HepG2 (cell line): Measurements from ENCODE around the gene TDRD1. TPM values are rescaled to one million over a fixed set of nuclear protein-coding genes. Genes with fewer than 3 reads are reported as not detected.
A peak's percentile ranks its signal among the peaks of the same experiment; 100 is the strongest.

Source experiments
- AGO2 ChIP-seq: fragments of 200-400 bp; formaldehyde crosslinking; optimal IDR thresholded peaks from 2 replicates; pipeline ENCODE3; 2017; ENCODE audit warnings: mild to moderate bottlenecking, low read depth, low read length, moderate library complexity
- ARHGAP35 ChIP-seq: sonication (generic); formaldehyde crosslinking; IDR thresholded peaks from 2 replicates; pipeline ENCODE4 v1.9.0; 2022; ENCODE audit warnings: mild to moderate bottlenecking, inconsistent platforms, moderate library complexity, missing genetic modification reagents, borderline replicate concordance
- BHLHE40 ChIP-seq: IDR thresholded peaks from 2 replicates; pipeline ENCODE4 v1.6.1; 2011; ENCODE audit warnings: low read length, improper control_type of control experiment
- CBX1 ChIP-seq: IDR thresholded peaks from one replicate; pipeline ENCODE4 v1.6.1; 2016; ENCODE audit warnings: antibody characterized with exemption, low read depth
- CHD4 ChIP-seq: fragments of 200-600 bp; sonication (generic); IDR thresholded peaks from 2 replicates; pipeline ENCODE4 v1.7.0; 2017; ENCODE audit warnings: mild to moderate bottlenecking, low read length, borderline replicate concordance
- FLYWCH1 ChIP-seq: sonication (generic); formaldehyde crosslinking; IDR thresholded peaks from 2 replicates; pipeline ENCODE4 v1.8.1; 2023; ENCODE audit warnings: mild to moderate bottlenecking, missing genetic modification reagents
- FOSL1 ChIP-seq: sonication (generic); formaldehyde crosslinking; IDR thresholded peaks from 2 replicates; pipeline ENCODE4 v1.9.0; 2021; ENCODE audit warnings: missing genetic modification reagents, borderline replicate concordance
- FOXA1 ChIP-seq, 2 experiments: fragments of 450-650 bp in 1 of 2; sonication (generic) in 1 of 2; formaldehyde crosslinking in 1 of 2; IDR thresholded peaks; 2 replicates each; pipeline versions ENCODE4 v1.4.0 to v1.6.1; 2016 to 2020; ENCODE audit warnings: missing genetic modification reagents in 1 of 2
- GMEB1 ChIP-seq: sonication (generic); formaldehyde crosslinking; IDR thresholded peaks from 2 replicates; pipeline ENCODE4 v1.5.1; 2020; ENCODE audit warnings: missing genetic modification reagents, mild to moderate bottlenecking, borderline replicate concordance
- JDP2 ChIP-seq: sonication (generic); formaldehyde crosslinking; IDR thresholded peaks from 2 replicates; pipeline ENCODE4 v1.8.1; 2022; ENCODE audit warnings: missing genetic modification reagents, borderline replicate concordance
- MEIS2 ChIP-seq: sonication (generic); formaldehyde crosslinking; IDR thresholded peaks from 2 replicates; pipeline ENCODE4 v1.9.0; 2021; ENCODE audit warnings: mild to moderate bottlenecking, missing genetic modification reagents
- MYNN ChIP-seq: sonication (generic); formaldehyde crosslinking; IDR thresholded peaks from 2 replicates; pipeline ENCODE4 v1.4.0; 2020; ENCODE audit warnings: mild to moderate bottlenecking, low read depth, missing genetic modification reagents
- NR2F2 ChIP-seq: IDR thresholded peaks from 2 replicates; pipeline ENCODE4 v1.6.1; 2012; ENCODE audit warnings: low read depth, inconsistent platforms, borderline replicate concordance
- SAFB2 ChIP-seq: sonication (generic); formaldehyde crosslinking; IDR thresholded peaks from 2 replicates; pipeline ENCODE4 v1.5.1; 2020; ENCODE audit warnings: missing genetic modification reagents, low read depth, mild to moderate bottlenecking, borderline replicate concordance
- SETDB1 ChIP-seq: sonication (generic); formaldehyde crosslinking; IDR thresholded peaks from 2 replicates; pipeline ENCODE4 v1.5.1; 2020; ENCODE audit warnings: missing genetic modification reagents, mild to moderate bottlenecking, borderline replicate concordance
- TAF15 ChIP-seq: fragments of 200-400 bp; formaldehyde crosslinking; IDR thresholded peaks from one replicate; pipeline ENCODE4 v1.6.1; 2018; ENCODE audit warnings: mild to moderate bottlenecking, low read depth, low read length; ENCODE audit not compliant: poor library complexity, severe bottlenecking
- TSC22D2 ChIP-seq: sonication (generic); formaldehyde crosslinking; IDR thresholded peaks from 2 replicates; pipeline ENCODE4 v1.5.1; 2020; ENCODE audit warnings: missing genetic modification reagents, mild to moderate bottlenecking, borderline replicate concordance
- ZBTB3 ChIP-seq: sonication (generic); formaldehyde crosslinking; IDR thresholded peaks from 2 replicates; pipeline ENCODE4 v1.4.0; 2020; ENCODE audit warnings: low read depth, mild to moderate bottlenecking, moderate library complexity, missing genetic modification reagents, borderline replicate concordance
- ZMYM3 ChIP-seq: sonication (generic); formaldehyde crosslinking; IDR thresholded peaks from 2 replicates; pipeline ENCODE4 v1.5.1; 2020; ENCODE audit warnings: mild to moderate bottlenecking, missing genetic modification reagents
- ZNF543 ChIP-seq: sonication (generic); formaldehyde crosslinking; IDR thresholded peaks from 2 replicates; pipeline ENCODE4 v1.4.0; 2020; ENCODE audit warnings: mild to moderate bottlenecking, missing genetic modification reagents
- ZNF678 ChIP-seq: sonication (generic); formaldehyde crosslinking; IDR thresholded peaks from 2 replicates; pipeline ENCODE4 v1.4.0; 2020; ENCODE audit warnings: mild to moderate bottlenecking, missing genetic modification reagents
- ZZZ3 ChIP-seq: sonication (generic); formaldehyde crosslinking; IDR thresholded peaks from 2 replicates; pipeline ENCODE4 v1.4.0; 2020; ENCODE audit warnings: missing genetic modification reagents, mild to moderate bottlenecking, borderline replicate concordance
- polyA plus RNA-seq, 8 experiments: library from polyadenylated mRNA; depleted of rRNA in 3 of 8; stranded (reverse) in 7 of 8; unstranded in 1 of 8; fragments of >200 nt; fragmentation: Illumina TruSeq in 4 of 8; extraction: Trizol in 4 of 8; gene quantifications; 2 replicates each; pipeline versions ENCODE4 v1.2.1 to v1.2.3, GENCODE V29; 2011 to 2016; ENCODE audit warnings: low read depth in 4 of 8, missing spikeins in 1 of 8, mixed read lengths in 1 of 8; ENCODE audit not compliant: insufficient read depth in 1 of 8
- total RNA-seq, 5 experiments: library from RNA; depleted of rRNA; stranded (reverse); fragments of >200 nt; fragmentation: Illumina TruSeq; extraction: Trizol; gene quantifications; 2 replicates each; pipeline ENCODE4 v1.2.3, GENCODE V29; 2016; ENCODE audit warnings: low read depth in 1 of 5
- TF ChIP-seq, protein P1 (sequence below): fragments of 450-650 bp; IDR thresholded peaks from 2 replicates; pipeline ENCODE4 v1.6.1; 2017; ENCODE audit warnings: mild to moderate bottlenecking
- TF ChIP-seq, protein P2 (sequence below): sonication (generic); formaldehyde crosslinking; IDR thresholded peaks from 2 replicates; pipeline ENCODE4 v1.4.0; 2020; ENCODE audit warnings: mild to moderate bottlenecking, missing genetic modification reagents, borderline replicate concordance

The TDRD1 gene
- total and polyA plus RNA-seq, 2 of the 13 experiments (the other 11 are each of a cell fraction or from before 2014, with no cell fraction given), result not detected

DNA sequence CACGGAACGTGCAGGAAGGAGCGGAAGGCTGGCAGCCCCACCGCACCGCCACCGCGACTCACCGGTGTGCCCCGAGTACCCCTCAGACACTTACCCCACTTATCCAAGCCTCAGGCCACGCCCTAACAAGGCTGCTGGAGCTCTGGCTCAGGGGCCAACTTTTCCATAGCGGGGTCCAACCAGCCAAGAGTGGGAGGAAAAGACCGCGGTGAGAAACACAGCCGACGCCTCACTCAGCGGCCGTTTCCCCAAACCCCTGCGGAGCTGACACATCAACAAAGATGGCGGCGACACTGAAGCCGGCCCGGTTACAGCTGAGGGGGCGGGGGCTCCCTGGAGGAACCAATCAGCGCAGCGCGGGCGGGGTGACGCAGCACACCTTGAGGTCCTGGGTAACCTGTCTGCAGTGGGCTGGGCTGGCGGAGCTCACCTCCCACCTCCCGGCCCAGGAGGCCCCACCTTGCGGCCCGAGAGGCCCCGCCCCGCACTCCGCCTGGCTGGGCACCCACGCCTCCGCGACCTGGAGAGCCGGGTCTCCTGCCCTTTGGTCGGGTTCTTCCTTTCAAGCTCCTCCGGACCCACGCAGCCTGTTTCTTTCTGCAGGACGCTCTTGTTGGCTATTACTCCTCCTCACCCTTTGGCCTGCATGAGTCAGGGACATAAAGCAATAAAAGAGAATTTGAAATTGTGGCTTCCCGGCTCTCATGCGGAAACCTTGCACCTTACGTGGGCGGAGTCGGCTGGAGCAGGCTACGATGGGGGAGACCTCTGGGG, 5.0 kb upstream of the TDRD1 start, which contains the start of gene CCDC186 (continued):
- TF ChIP-seq ZBTB3 (CRISPR knock-in tag) (no peak), ZNF678 (CRISPR knock-in tag) (no peak), ZNF543 (CRISPR knock-in tag) (no peak), TSC22D2 (CRISPR knock-in tag) (no peak), NR2F2 (no peak; the same call in 1 of the 2 replicates), TAF15 (no peak), MEIS2 (CRISPR knock-in tag) (0 out of 2 replicates have a peak, but pooled peaks have one; percentile 23), MYNN (CRISPR knock-in tag) (no peak), GMEB1 (CRISPR knock-in tag) (peak; percentile 16; the same call in 1 of the 2 replicates), ZZZ3 (CRISPR knock-in tag) (no peak), AGO2 (peak; percentile 40), ZMYM3 (CRISPR knock-in tag) (no peak; the same call in 1 of the 2 replicates), SAFB2 (no peak), JDP2 (no peak), BHLHE40 (no peak), FLYWCH1 (no peak), SETDB1 (no peak), ARHGAP35 (0 out of 2 replicates have a peak, but pooled peaks have one; percentile 53), CHD4 (no peak), FOSL1 (CRISPR knock-in tag) (no peak), FOXA1 (IDR thresholded peaks at IDR 0.05) (no peak), FOXA1 (CRISPR knock-in tag; IDR thresholded peaks at IDR 0.05) (peak; percentile 23; the same call in 1 of the 2 replicates), CBX1 (no peak)
- TF ChIP-seq, protein P1, sequence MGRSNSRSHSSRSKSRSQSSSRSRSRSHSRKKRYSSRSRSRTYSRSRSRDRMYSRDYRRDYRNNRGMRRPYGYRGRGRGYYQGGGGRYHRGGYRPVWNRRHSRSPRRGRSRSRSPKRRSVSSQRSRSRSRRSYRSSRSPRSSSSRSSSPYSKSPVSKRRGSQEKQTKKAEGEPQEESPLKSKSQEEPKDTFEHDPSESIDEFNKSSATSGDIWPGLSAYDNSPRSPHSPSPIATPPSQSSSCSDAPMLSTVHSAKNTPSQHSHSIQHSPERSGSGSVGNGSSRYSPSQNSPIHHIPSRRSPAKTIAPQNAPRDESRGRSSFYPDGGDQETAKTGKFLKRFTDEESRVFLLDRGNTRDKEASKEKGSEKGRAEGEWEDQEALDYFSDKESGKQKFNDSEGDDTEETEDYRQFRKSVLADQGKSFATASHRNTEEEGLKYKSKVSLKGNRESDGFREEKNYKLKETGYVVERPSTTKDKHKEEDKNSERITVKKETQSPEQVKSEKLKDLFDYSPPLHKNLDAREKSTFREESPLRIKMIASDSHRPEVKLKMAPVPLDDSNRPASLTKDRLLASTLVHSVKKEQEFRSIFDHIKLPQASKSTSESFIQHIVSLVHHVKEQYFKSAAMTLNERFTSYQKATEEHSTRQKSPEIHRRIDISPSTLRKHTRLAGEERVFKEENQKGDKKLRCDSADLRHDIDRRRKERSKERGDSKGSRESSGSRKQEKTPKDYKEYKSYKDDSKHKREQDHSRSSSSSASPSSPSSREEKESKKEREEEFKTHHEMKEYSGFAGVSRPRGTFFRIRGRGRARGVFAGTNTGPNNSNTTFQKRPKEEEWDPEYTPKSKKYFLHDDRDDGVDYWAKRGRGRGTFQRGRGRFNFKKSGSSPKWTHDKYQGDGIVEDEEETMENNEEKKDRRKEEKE, result no peak
- TF ChIP-seq, protein P2, sequence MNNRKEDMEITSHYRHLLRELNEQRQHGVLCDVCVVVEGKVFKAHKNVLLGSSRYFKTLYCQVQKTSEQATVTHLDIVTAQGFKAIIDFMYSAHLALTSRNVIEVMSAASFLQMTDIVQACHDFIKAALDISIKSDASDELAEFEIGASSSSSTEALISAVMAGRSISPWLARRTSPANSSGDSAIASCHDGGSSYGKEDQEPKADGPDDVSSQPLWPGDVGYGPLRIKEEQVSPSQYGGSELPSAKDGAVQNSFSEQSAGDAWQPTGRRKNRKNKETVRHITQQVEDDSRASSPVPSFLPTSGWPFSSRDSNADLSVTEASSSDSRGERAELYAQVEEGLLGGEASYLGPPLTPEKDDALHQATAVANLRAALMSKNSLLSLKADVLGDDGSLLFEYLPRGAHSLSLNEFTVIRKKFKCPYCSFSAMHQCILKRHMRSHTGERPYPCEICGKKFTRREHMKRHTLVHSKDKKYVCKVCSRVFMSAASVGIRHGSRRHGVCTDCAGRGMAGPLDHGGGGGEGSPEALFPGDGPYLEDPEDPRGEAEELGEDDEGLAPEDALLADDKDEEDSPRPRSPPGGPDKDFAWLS (CRISPR knock-in tag), result no peak
